CD4-positive, alpha-beta T cell treated with Interleukin-12 subunit alpha and Interleukin-12 subunit beta, for 1 hour (primary cell): Measurements from ENCODE around the gene HEPN1.

Experiments used
- DNase-seq: peaks from one replicate; pipeline ENCODE4 v3.0.0-alpha.2; 2020

Gene HEPN1

GRCh38 chr11:124886476-124886875, 32.6 kb upstream of the HEPN1 start:
- no peak for DNase-seq

- no peak for DNase-seq
Measured at GRCh38 chr11:124886978-124887666, 31.9 kb upstream of the HEPN1 start.

GRCh38 chr11:124887667-124888013, 31.4 kb upstream of the HEPN1 start:
- DNase-seq: no peak

GRCh38 chr11:124889191-124890091, 29.6 kb upstream of the HEPN1 start:
- DNase-seq: no peak

- DNase-seq: no peak
Measured at GRCh38 chr11:124890151-124890550, 28.9 kb upstream of the HEPN1 start.

- DNase-seq: no peak
Measured at GRCh38 chr11:124890683-124891372, 28.2 kb upstream of the HEPN1 start.

GRCh38 chr11:124891373-124891861, 27.6 kb upstream of the HEPN1 start:
- no peak for DNase-seq

- no peak for DNase-seq
Measured at GRCh38 chr11:124892146-124892545, 26.9 kb upstream of the HEPN1 start.

GRCh38 chr11:124892750-124893454, 26.1 kb upstream of the HEPN1 start:
- no peak for DNase-seq

- DNase-seq: no peak
Measured at GRCh38 chr11:124893781-124894401, 25.2 kb upstream of the HEPN1 start.

- DNase-seq: no peak
Measured at GRCh38 chr11:124894606-124895430, 24.2 kb upstream of the HEPN1 start.

GRCh38 chr11:124895471-124895971, 23.5 kb upstream of the HEPN1 start:
- DNase-seq: no peak

GRCh38 chr11:124896071-124896750, 22.8 kb upstream of the HEPN1 start:
- no peak for DNase-seq

GRCh38 chr11:124896821-124897391, 22.1 kb upstream of the HEPN1 start:
- no peak for DNase-seq

GRCh38 chr11:124897674-124898262, 21.3 kb upstream of the HEPN1 start, which contains the start of gene ROBO4:
ROBO4 (minus strand) TSS chr11:124897865; CDS start chr11:124897795, 70 bp downstream.
- no peak for DNase-seq

- DNase-seq: no peak
Measured at GRCh38 chr11:124898263-124898680, 20.8 kb upstream of the HEPN1 start.

GRCh38 chr11:124898711-124899110, 20.3 kb upstream of the HEPN1 start:
- no peak for DNase-seq

- no peak for DNase-seq
Measured at GRCh38 chr11:124899383-124900145, 19.5 kb upstream of the HEPN1 start.

- DNase-seq: no peak
Measured at GRCh38 chr11:124900464-124900863, 18.6 kb upstream of the HEPN1 start.
